ENCODE measurements around the gene LRRC73. TPM values are rescaled to one million over a fixed set of nuclear protein-coding genes. Genes with fewer than 3 reads are reported as not detected.

Gene LRRC73
- total and polyA plus RNA-seq, 2 of the 8 experiments (the other 6 are each of a cell fraction or from before 2014, with no cell fraction given) = 0.24 to 0.26 TPM

- Histone ChIP-seq H3K4ac (replicated peaks; ENCODE audit: insufficient read length, low read depth, low read length) (no peak overlapping the region), H4K8ac (ENCODE audit: extremely low read depth, insufficient read depth, low read length) (no peak overlapping the region), H3K9ac (replicated peaks in 1 of 4; ENCODE audit: extremely low read depth in 1 of 4, low read depth in 3 of 4, low read length in 3 of 4) (no peak overlapping the region), H3K4me2 (ENCODE audit: insufficient read depth in 1 of 2, low read depth in 2 of 2, low read length in 2 of 2) (no peak overlapping the region), H3K9me3 (ENCODE audit: insufficient read depth in 2 of 2, low read depth in 1 of 2, low read length in 1 of 2) (no peaks in the 10 kb centered on the region), H2BK5ac (ENCODE audit: low read depth, low read length) (no peak overlapping the region), H2BK20ac (ENCODE audit: low read length) (no peak overlapping the region), H2AK5ac (ENCODE audit: low read depth, low read length) (no peak overlapping the region), H3K4me1 (replicated peaks in 1 of 4; ENCODE audit: control insufficient read depth in 3 of 4, insufficient read depth in 4 of 4, low read length in 3 of 4) (no peaks in the 10 kb centered on the region), H3K27me3 (replicated peaks in 1 of 4; ENCODE audit: control insufficient read depth in 3 of 4, extremely low read depth in 1 of 4, insufficient read depth in 3 of 4, low read length in 3 of 4) (no peaks in the 10 kb centered on the region), H4K5ac (ENCODE audit: insufficient read length, low read depth, low read length) (no peak overlapping the region), H2BK120ac (replicated peaks; ENCODE audit: low read depth, low read length) (no peak overlapping the region), H2AFZ (ENCODE audit: low read length) (no peak overlapping the region), H3K56ac (replicated peaks; ENCODE audit: insufficient read length, low read depth, low read length) (no peak overlapping the region), H2BK15ac (ENCODE audit: low read length) (no peak overlapping the region), H3K27ac (ENCODE audit: low read depth, low read length) (no peak overlapping the region), H3K14ac (ENCODE audit: insufficient read length) (no peak overlapping the region), H3K79me1 (ENCODE audit: low read depth, low read length) (no peaks in the 10 kb centered on the region), H4K20me1 (replicated peaks in 1 of 2; ENCODE audit: control insufficient read depth in 1 of 2, insufficient read depth in 2 of 2, low read length in 2 of 2) (peaks cover 0 to 2% of the 10 kb centered on the region in 2 experiments), H3K79me2 (ENCODE audit: control insufficient read depth in 1 of 2, insufficient read depth in 2 of 2, low read length in 2 of 2) (no peaks in the 10 kb centered on the region), H4K91ac (replicated peaks; ENCODE audit: insufficient read length, low read length) (no peak overlapping the region), H3K23me2 (ENCODE audit: low read depth, low read length) (no peaks in the 10 kb centered on the region; the same call in 1 of the 2 replicates), H3K18ac (ENCODE audit: extremely low read depth, low read length) (no peak overlapping the region), H3K23ac (ENCODE audit: insufficient read length) (no peak overlapping the region), H2BK12ac (ENCODE audit: low read depth, low read length) (no peak overlapping the region), H3K36me3 (ENCODE audit: control insufficient read depth in 2 of 4, insufficient read depth in 4 of 4, low read length in 3 of 4) (peaks cover 29 to 70% (median 60%) of the 10 kb centered on the region in 4 experiments), H3K4me3 (ENCODE audit: extremely low read depth in 1 of 4, insufficient read depth in 2 of 4, low read depth in 3 of 4, low read length in 4 of 4) (no peak overlapping the region)
- no peak for DNase-seq (ENCODE audit: low read depth in 1 of 2, low spot score in 2 of 2)
- no peak for FAIRE-seq
- CTCF ChIA-PET (ENCODE audit: partially characterized antibody) = interaction anchor here (0.6 to 1.7 kb wide), 5 partner anchors 19 to 76 kb away, joined by 3 to 4 read pairs (median 3); no protein-coding TSS in a partner anchor
- POLR2A ChIA-PET (ENCODE audit: partially characterized antibody) = interaction anchor here (0.5 to 5.5 kb wide), 6 partner anchors 11 to 142 kb away, joined by 3 to 69 read pairs (median 4); partner anchors contain the start of genes POLR1C and YIPF3
- WGBS, 2 experiments (ENCODE audit: extremely low coverage in 1 of 2, insufficient coverage in 1 of 2, insufficient read length in 1 of 2, insufficient replicate concordance in 2 of 2, low coverage in 1 of 2, low lambda C conversion rate in 2 of 2, missing lambda C conversion rate in 1 of 2) = 100% methylated on average over 1 of the region's 1 CpG; no CpG with 5 or more reads in 1 of the 2 experiments
- no peak for TF ChIP-seq EGR1 (IDR thresholded peaks at IDR 0.05; ENCODE audit: borderline replicate concordance, low read depth, low read length)
- no peak for TF ChIP-seq RAD21 (IDR thresholded peaks at IDR 0.05 in 1 of 2, conservative IDR thresholded peaks at IDR 0.05 in 1 of 2; ENCODE audit: low read depth in 2 of 2, low read length in 2 of 2)
- no peak for TF ChIP-seq CEBPB (IDR thresholded peaks at IDR 0.05; ENCODE audit: low read depth, low read length)
- no peak for TF ChIP-seq RBBP5 (IDR thresholded peaks at IDR 0.05; ENCODE audit: borderline replicate concordance, low read depth, low read length)
- TF ChIP-seq YY1 (IDR thresholded peaks at IDR 0.05; ENCODE audit: low read depth, low read length) = no peak
- TF ChIP-seq POU5F1 (IDR thresholded peaks at IDR 0.05; ENCODE audit: low read depth, low read length) = no peak
- no peak for TF ChIP-seq POLR2AphosphoS5 (IDR thresholded peaks at IDR 0.05; ENCODE audit: low read depth, low read length)
- TF ChIP-seq SUZ12 (IDR thresholded peaks at IDR 0.05; ENCODE audit: low read length) = no peak
- no peak for TF ChIP-seq USF2 (IDR thresholded peaks at IDR 0.05; ENCODE audit: low read length)
- no peak for TF ChIP-seq HDAC2 (IDR thresholded peaks at IDR 0.05; ENCODE audit: borderline replicate concordance in 1 of 2, low read depth in 2 of 2, low read length in 2 of 2)
- TF ChIP-seq CREB1 (IDR thresholded peaks at IDR 0.05) = no peak
- no peak for TF ChIP-seq KDM4A (IDR thresholded peaks at IDR 0.05; ENCODE audit: low read depth, low read length, severe bottlenecking)
These were observed 22.1 kb upstream of the LRRC73 start for GRCh38 chr6:43532201-43532600.
